Spinal cord (tissue), 10 donors: ENCODE measurements around the gene NDUFC1. TPM values are rescaled to one million over a fixed set of nuclear protein-coding genes. Genes with fewer than 3 reads are reported as not detected.
"Not testable (repeated sequence)": the region's sequence is repeated elsewhere in the genome, so short reads cannot be mapped to it uniquely, and the experiment has no call there.

Experiments
- DNase-seq, 6 donors: peaks; one replicate each; pipeline versions ENCODE4 v3.0.0 to v3.0.0-alpha.2; 2013 to 2015; ENCODE audit warnings: low spot score in 6 of 6, low read depth in 4 of 6
- H3K27ac ChIP-seq: one replicate; pipeline ENCODE4 v1.5.1; 2013; ENCODE audit warnings: low read depth, low read length, control low read depth
- H3K27me3 ChIP-seq: one replicate; pipeline ENCODE4 v1.6.1; 2013; ENCODE audit warnings: low read length; ENCODE audit not compliant: control insufficient read depth, insufficient read depth
- H3K36me3 ChIP-seq: one replicate; pipeline ENCODE4 v1.6.1; 2013; ENCODE audit warnings: low read length; ENCODE audit not compliant: control insufficient read depth, insufficient read depth
- H3K4me1 ChIP-seq: one replicate; pipeline ENCODE4 v1.6.1; 2013; ENCODE audit warnings: low read length; ENCODE audit not compliant: control insufficient read depth, insufficient read depth
- H3K4me3 ChIP-seq: one replicate; pipeline ENCODE4 v1.5.1; 2013; ENCODE audit warnings: low read depth, low read length, control low read depth
- H3K9me3 ChIP-seq: one replicate; pipeline ENCODE4 v1.6.1; 2013; ENCODE audit warnings: low read length; ENCODE audit not compliant: control insufficient read depth, insufficient read depth
- whole genome bisulfite sequencing: methylation state at CpG from one replicate; pipeline ENCODE4 v1.1.5; 2013; ENCODE audit warnings: missing lambda C conversion rate; ENCODE audit not compliant: insufficient coverage; 5-methylcytosine and 5-hydroxymethylcytosine counted together
- polyA plus RNA-seq, 2 donors: library from polyadenylated mRNA; unstranded; fragments of 120-200 nt; gene quantifications; one replicate each; pipeline ENCODE4 v1.2.1, GENCODE V29; 2013; ENCODE audit not compliant: insufficient read length in 2 of 2
- total RNA-seq, 2 donors: library from RNA; depleted of rRNA in 1 of 2; stranded (reverse); fragments of 120-200 nt in 1 of 2; fragments of >200 nt in 1 of 2; gene quantifications; one replicate each; pipeline versions ENCODE4 v1.2.3 to v1.2.4, GENCODE V29; 2013 to 2014
- donor health status: healthy.

Gene NDUFC1
- total and polyA plus RNA-seq, 4 donors, result 48.8 to 99.7 (median 90.0) TPM

DNA sequence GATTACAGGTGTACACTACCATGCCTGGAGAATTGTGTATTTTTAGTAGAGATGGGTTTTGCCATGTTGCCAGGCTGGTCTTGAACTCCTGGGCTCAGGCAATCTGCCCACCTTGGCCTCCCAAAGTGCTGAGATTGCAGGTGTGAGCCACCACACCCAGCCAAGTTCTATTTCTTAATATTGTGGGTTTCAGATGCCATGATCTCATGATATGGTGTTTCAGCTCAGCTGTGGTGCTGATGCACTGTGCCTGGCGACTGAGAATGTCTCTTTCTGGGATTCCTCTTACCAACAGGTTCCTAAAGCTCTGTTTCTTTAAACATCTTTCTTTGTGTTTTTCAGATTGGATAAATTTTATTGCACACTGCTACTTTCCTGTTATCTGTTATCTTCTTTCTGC, 17.3 kb upstream of the NDUFC1 start:
- DNase-seq, result no peak
- WGBS, result no CpG with 5 or more reads among the region's 1 CpG
- Histone ChIP-seq H3K4me1 (no peaks in the 10 kb centered on the region), H3K36me3 (no peaks in the 10 kb centered on the region), H3K27me3 (no peaks in the 10 kb centered on the region), H3K4me3 (no peak overlapping the region), H3K27ac (no peak overlapping the region), H3K9me3 (no peaks in the 10 kb centered on the region)

DNA sequence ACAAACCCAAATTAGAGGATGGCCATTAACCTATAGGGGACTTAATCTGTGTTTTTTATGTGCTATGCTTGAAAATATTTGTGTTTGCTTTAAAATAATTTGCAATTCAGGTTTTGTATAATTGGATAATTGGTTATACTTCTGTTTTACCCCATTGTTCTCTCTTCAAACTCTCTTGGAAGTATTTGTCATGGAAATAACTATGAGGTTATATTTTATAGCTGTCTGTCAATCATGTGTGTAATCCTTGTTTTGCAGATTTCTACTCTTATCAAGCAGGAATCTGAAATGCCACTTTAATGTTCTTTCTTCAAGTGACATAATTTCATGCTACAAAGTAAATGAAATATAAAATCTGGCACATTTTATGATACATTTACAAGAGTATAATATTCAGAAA, 15.4 kb upstream of the NDUFC1 start:
- H3K27me3 ChIP-seq, result no peaks in the 10 kb centered on the region
- H3K4me1 ChIP-seq, result no peaks in the 10 kb centered on the region
- H3K9me3 ChIP-seq, result no peaks in the 10 kb centered on the region
- H3K27ac ChIP-seq, result no peak overlapping the region
- H3K4me3 ChIP-seq, result no peak overlapping the region
- no peaks in the 10 kb centered on the region for H3K36me3 ChIP-seq
- no peak for DNase-seq

DNA sequence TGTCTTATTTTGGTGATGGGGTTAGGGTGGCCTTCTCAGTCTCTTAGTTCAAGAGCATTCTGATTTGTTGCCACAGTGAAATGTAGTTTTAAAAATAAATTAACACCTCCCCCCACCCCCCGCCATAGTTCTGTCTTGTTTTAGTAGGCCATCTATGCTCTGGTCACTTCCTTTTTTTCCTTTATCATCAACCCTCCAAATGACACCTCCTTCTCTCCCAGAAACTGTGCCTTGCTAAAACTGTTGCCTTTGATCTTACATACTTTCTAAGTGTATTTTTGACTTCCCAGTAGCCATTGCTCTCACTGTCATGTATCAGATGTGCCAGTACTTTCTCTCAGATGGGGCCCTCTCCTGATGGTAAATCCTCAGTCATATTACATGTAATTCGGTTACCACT, 14.5 kb upstream of the NDUFC1 start:
- H3K4me1 ChIP-seq, result no peaks in the 10 kb centered on the region
- no peak for DNase-seq
- H3K27ac ChIP-seq, result no peak overlapping the region
- WGBS, result 86% methylated on average over 1 of the region's 2 CpGs
- no peak overlapping the region for H3K4me3 ChIP-seq
- H3K27me3 ChIP-seq, result no peaks in the 10 kb centered on the region
- H3K9me3 ChIP-seq, result no peaks in the 10 kb centered on the region
- no peaks in the 10 kb centered on the region for H3K36me3 ChIP-seq

DNA sequence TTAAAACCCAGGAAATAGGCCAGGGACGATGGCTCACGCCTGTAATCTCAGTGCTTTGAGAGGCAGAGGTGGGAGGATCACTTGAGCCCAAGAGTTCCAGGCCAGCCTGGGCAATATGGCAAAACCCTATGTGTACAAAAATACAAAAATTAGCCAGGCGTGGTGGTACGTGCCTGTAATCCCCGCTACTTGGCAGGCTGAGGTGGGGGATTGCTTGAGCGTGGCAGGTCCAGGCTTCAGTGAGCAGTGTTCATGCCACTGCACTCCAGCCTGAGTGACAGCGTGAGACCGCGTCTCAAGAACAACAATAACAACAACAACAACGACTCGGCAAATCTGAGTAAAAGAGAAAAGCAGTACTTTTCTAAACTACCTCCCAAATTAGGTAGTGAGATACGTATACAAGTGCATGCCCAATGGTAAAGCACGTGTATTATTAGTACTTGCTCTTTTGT, 13.0 kb upstream of the NDUFC1 start:
- Histone ChIP-seq H3K27ac (no peak overlapping the region), H3K4me3 (no peak overlapping the region), H3K36me3 (no peaks in the 10 kb centered on the region), H3K9me3 (no peaks in the 10 kb centered on the region), H3K27me3 (no peaks in the 10 kb centered on the region), H3K4me1 (no peaks in the 10 kb centered on the region)
- 96% methylated on average over 7 of the region's 13 CpGs for WGBS
- no peak for DNase-seq

DNA sequence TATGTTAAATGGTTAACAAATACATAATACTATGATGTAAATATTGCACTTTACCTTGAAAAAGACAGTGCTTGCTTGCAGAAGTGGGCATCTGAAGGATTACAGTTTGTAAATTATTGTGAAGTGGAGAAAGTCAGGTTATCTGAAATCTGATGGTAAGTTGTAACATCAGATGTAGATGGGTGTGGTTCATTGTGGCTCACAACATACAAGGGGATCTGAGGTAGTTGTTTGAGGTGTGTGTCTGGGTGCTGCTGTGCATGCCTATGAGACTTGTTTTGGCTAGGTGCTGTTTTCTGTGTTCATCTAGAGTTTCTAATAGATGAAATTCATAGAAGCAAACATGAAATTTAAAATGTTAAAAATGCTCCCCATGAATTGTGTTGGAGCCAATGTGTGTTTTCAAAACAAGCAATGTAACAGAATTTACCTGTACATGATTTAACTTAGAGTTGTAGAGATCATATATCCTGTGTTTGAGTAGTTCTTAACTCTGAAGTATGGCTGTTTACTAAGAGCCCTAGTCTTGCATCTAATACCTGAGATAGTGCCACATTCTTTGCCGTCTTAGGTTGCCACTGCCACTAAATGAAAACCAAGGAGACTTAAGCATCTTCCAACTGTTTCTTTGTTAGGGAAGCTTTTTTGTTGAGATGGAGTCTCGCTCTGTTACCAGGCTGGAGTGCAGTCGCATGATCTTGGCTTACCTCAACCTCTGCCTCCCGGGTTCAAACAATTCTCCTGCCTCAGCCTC, 11.9 kb upstream of the NDUFC1 start:
- H3K9me3 ChIP-seq, result no peaks in the 10 kb centered on the region
- H3K4me3 ChIP-seq, result no peak overlapping the region
- no peaks in the 10 kb centered on the region for H3K36me3 ChIP-seq
- H3K27me3 ChIP-seq, result no peaks in the 10 kb centered on the region
- H3K27ac ChIP-seq, result no peak overlapping the region
- H3K4me1 ChIP-seq, result no peaks in the 10 kb centered on the region
- DNase-seq, result no peak
- 79% methylated on average over 2 of the region's 4 CpGs for WGBS

DNA sequence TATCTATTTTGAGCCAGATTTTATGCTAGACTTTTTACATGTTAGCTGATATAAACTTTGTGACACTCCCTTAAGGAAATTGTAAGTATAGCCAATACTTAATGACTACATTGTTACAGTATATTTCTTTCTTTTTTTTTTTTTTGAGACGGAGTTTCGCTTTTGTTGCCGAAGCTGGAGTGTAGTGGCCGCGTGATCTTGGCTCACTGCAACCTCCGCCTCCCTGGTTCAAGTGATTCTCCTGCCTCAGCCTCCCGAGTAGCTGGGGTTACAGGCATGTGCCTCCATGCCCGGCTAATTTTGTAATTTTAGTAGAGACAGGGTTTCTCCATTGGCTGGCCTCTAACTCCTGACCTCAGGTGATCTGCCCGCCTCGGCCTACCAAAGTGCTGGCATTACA, 11.1 kb upstream of the NDUFC1 start:
- H3K9me3 ChIP-seq, DNase-seq, H3K4me1 ChIP-seq, H3K4me3 ChIP-seq, H3K27ac ChIP-seq, H3K36me3 ChIP-seq, H3K27me3 ChIP-seq: not testable (repeated sequence)
- WGBS, result 100% methylated on average over 5 of the region's 10 CpGs

DNA sequence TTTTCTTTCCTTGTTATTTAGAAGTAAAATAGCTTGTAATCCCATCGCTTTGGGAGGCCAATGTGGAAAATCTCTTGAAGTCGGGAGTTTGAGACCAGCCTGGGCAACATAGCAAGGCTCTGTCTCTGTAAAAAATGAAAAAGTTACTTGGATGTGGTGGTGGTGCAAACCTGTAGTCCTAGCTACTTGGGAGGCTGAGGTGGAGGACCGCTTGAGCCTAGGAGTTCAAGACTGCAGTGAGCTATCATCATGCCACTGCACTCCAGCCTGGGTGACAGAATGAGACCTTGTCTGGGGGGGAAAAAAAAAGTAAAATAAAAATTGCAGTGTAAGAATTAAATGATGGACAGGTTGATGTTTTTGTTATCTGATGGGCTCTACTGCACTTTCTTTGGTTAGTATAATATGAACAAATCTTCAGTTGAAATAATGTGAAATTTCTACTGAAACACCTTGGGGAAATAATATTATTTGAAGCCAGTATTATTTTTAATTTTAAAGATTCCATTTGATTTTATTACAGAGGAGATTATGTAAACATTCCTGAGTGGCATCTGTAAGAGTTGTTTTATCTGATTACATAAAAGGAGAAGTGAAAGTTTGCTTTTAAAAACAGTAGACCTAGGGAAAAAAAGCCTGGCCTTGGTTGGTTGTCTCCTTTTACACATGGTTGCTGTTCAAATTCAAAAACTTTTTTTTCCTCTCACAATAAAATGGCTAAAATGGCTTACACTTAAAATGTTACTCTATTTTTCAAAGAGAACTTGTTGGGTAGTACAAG, 10.5 kb upstream of the NDUFC1 start:
- Histone ChIP-seq H3K36me3 (no peaks in the 10 kb centered on the region), H3K27me3 (no peaks in the 10 kb centered on the region), H3K9me3 (no peaks in the 10 kb centered on the region), H3K4me1 (no peaks in the 10 kb centered on the region), H3K27ac (no peak overlapping the region), H3K4me3 (no peak overlapping the region)
- WGBS, result 93% methylated on average over 3 of the region's 3 CpGs
- DNase-seq, result no peak

DNA sequence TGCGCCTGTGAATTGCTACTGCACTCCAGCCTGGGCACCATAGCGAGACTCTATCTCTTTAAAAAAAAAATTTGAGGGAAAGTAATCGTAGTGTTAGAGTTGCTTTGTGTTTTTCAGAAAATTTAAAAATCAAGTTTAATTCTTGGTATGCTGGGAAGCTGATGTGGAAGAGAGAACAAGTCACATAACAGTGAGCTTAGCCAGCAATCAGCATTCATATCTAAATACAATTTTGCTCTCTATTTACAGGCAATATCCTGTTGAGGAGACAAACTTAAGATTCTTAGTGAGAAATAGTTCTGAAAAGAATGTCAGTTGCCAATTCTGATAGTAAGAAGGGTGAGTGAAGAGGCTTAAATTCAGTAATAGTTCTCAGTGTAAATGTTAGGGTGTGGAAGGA, 9.6 kb upstream of the NDUFC1 start:
- no peak for DNase-seq
- H3K4me1 ChIP-seq, result no peaks in the 10 kb centered on the region
- no peaks in the 10 kb centered on the region for H3K27me3 ChIP-seq
- no peaks in the 10 kb centered on the region for H3K36me3 ChIP-seq
- no peak overlapping the region for H3K27ac ChIP-seq
- WGBS, result 100% methylated on average over 1 of the region's 3 CpGs
- H3K9me3 ChIP-seq, result no peaks in the 10 kb centered on the region
- no peak overlapping the region for H3K4me3 ChIP-seq

DNA sequence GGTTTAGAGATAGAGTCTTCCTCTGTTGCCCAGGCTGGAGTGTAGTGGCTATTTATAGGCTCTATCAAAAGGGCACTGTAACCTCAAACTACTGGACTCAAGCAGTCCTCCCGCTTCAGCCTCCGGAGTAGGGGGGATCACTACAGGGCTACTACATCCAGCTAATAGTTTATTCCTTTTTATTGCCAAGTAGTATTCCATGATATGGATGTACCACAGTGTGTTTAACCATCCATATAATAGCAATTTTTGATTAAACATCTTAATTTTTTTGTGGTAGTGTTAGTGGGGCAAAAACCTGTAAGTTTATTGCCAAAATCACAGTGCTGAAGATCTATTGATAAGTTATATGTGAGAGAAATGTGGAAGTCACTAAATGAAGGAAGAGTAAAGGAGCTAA, 2.6 kb upstream of the NDUFC1 start:
- no peak for DNase-seq
- H3K4me1 ChIP-seq, result peaks cover 13% of the 10 kb centered on the region
- no CpG with 5 or more reads among the region's 2 CpGs for WGBS
- no peak overlapping the region for H3K27ac ChIP-seq
- H3K4me3 ChIP-seq, result no peak overlapping the region
- H3K27me3 ChIP-seq, result no peaks in the 10 kb centered on the region
- peaks cover 3% of the 10 kb centered on the region for H3K9me3 ChIP-seq
- peaks cover 7% of the 10 kb centered on the region for H3K36me3 ChIP-seq
